Dermis blood vessel endothelial cell (primary cell): ENCODE measurements around the gene CCDC157. TPM values are rescaled to one million over a fixed set of nuclear protein-coding genes. Genes with fewer than 3 reads are reported as not detected.
A peak's percentile ranks its signal among the peaks of the same experiment; 100 is the strongest.

Source experiments
- DNase-seq: peaks from one replicate; pipeline ENCODE4 v3.0.0; 2010
- total RNA-seq: library from RNA; depleted of rRNA; stranded (reverse); fragments of >200 nt; gene quantifications from 2 replicates; pipeline ENCODE4 v1.2.3, GENCODE V29; 2014

CCDC157 gene
- 1.5 and 2.2 TPM in 2 replicates for total RNA-seq

- peak; percentile 94 for DNase-seq
Measured at GRCh38 chr22:30356449-30357235, at the start of gene CCDC157, which contains the start of gene SF3A1. Gene CCDC157, plus strand, starts transcription at chr22:30357007. Its CDS starts 8,994 bp downstream, at chr22:30366001. Gene SF3A1, minus strand, starts transcription at chr22:30356894. Its CDS starts 102 bp downstream, at chr22:30356792.

GRCh38 chr22:30307041-30307574 is 49.7 kb upstream of the CCDC157 start:
- DNase-seq, result no peak

- no peak for DNase-seq
Measured at GRCh38 chr22:30308093-30308492, 48.7 kb upstream of the CCDC157 start.

- DNase-seq, result peak; percentile 27
Measured at GRCh38 chr22:30308518-30309230, 48.1 kb upstream of the CCDC157 start.

GRCh38 chr22:30309951-30310741 is 46.7 kb upstream of the CCDC157 start:
- DNase-seq, result no peak

GRCh38 chr22:30310881-30311771 is 45.7 kb upstream of the CCDC157 start:
- no peak for DNase-seq

GRCh38 chr22:30312053-30312452 is 44.8 kb upstream of the CCDC157 start:
- no peak for DNase-seq

GRCh38 chr22:30313527-30314363 is 43.1 kb upstream of the CCDC157 start:
- peak; percentile 15 for DNase-seq

- DNase-seq, result peak; percentile 60
Measured at GRCh38 chr22:30314915-30315314, 41.9 kb upstream of the CCDC157 start.

- DNase-seq, result no peak
Measured at GRCh38 chr22:30315962-30316576, 40.7 kb upstream of the CCDC157 start.

- DNase-seq, result no peak
Measured at GRCh38 chr22:30317778-30318177, 39.0 kb upstream of the CCDC157 start.

- no peak for DNase-seq
Measured at GRCh38 chr22:30318799-30319419, 37.9 kb upstream of the CCDC157 start.

GRCh38 chr22:30320021-30320556 is 36.7 kb upstream of the CCDC157 start:
- no peak for DNase-seq

- DNase-seq, result no peak
Measured at GRCh38 chr22:30321461-30321860, 35.3 kb upstream of the CCDC157 start.

GRCh38 chr22:30323246-30323645 is 33.6 kb upstream of the CCDC157 start:
- no peak for DNase-seq

GRCh38 chr22:30324014-30324730 is 32.6 kb upstream of the CCDC157 start:
- DNase-seq, result no peak

GRCh38 chr22:30325065-30325720 is 31.6 kb upstream of the CCDC157 start:
- DNase-seq, result peak; percentile 37

GRCh38 chr22:30325724-30326254 is 31.0 kb upstream of the CCDC157 start:
- no peak for DNase-seq
